ENCODE measurements around the gene KRTAP9-8.
A peak's percentile ranks its signal among the peaks of the same experiment; 100 is the strongest.
"Not testable (repeated sequence)": the region's sequence is repeated elsewhere in the genome, so short reads cannot be mapped to it uniquely, and the experiment has no call there.

Gene KRTAP9-8

GRCh38 chr17:41254861-41255260, 17.1 kb downstream of the KRTAP9-8 start:
- FAIRE-seq (no peak), DNase-seq (ENCODE audit: insufficient read length, low spot score) (no peak)

GRCh38 chr17:41255381-41256290, 17.8 kb downstream of the KRTAP9-8 start, which contains the start of gene KRTAP9-9:
Gene KRTAP9-9 (plus strand): TSS chr17:41255384.
- not testable (repeated sequence) for FAIRE-seq; DNase-seq (ENCODE audit: insufficient read length, low spot score)

- FAIRE-seq (no peak), DNase-seq (ENCODE audit: insufficient read length, low spot score) (no peak)
Measured at GRCh38 chr17:41256291-41256685, 18.5 kb downstream of the KRTAP9-8 start.

- FAIRE-seq (no peak), DNase-seq (ENCODE audit: insufficient read length, low spot score) (no peak)
Measured at GRCh38 chr17:41258406-41258805, 20.6 kb downstream of the KRTAP9-8 start.

- no peak for FAIRE-seq
- DNase-seq (ENCODE audit: insufficient read length, low spot score) = no peak
Measured at GRCh38 chr17:41263212-41263611, 25.4 kb downstream of the KRTAP9-8 start.

- no peak for DNase-seq (ENCODE audit: insufficient read length, low spot score)
- peak; percentile 48 for FAIRE-seq
Measured at GRCh38 chr17:41264599-41264998, 26.8 kb downstream of the KRTAP9-8 start.

- FAIRE-seq = no peak
- no peak for DNase-seq (ENCODE audit: insufficient read length, low spot score)
Measured at GRCh38 chr17:41265078-41265477, 27.3 kb downstream of the KRTAP9-8 start, which contains the start of gene KRTAP9-6. Gene KRTAP9-6 (plus strand): TSS chr17:41265378. CDS start chr17:41265378, 0 bp downstream.

GRCh38 chr17:41267711-41268110, 29.9 kb downstream of the KRTAP9-8 start:
- DNase-seq (ENCODE audit: insufficient read length, low spot score) = no peak
- FAIRE-seq = no peak

GRCh38 chr17:41271323-41271722, 33.5 kb downstream of the KRTAP9-8 start:
- not testable (repeated sequence) for FAIRE-seq; DNase-seq (ENCODE audit: insufficient read length, low spot score)

GRCh38 chr17:41271858-41272257, 34.1 kb downstream of the KRTAP9-8 start:
- no peak for DNase-seq (ENCODE audit: insufficient read length, low spot score)
- no peak for FAIRE-seq

GRCh38 chr17:41275648-41276190, 37.9 kb downstream of the KRTAP9-8 start, which contains the start of gene KRTAP9-7:
Gene KRTAP9-7 (plus strand): TSS chr17:41275698. CDS start chr17:41275698, 0 bp downstream.
- not testable (repeated sequence) for DNase-seq (ENCODE audit: insufficient read length, low spot score)
- peak; percentile 55 for FAIRE-seq

GRCh38 chr17:41278176-41278955, 40.6 kb downstream of the KRTAP9-8 start:
- DNase-seq (ENCODE audit: insufficient read length, low spot score) = no peak
- peak; percentile 71 for FAIRE-seq

GRCh38 chr17:41284043-41284442, 46.2 kb downstream of the KRTAP9-8 start:
- DNase-seq (ENCODE audit: insufficient read length, low spot score) (peak; percentile 57), FAIRE-seq (no peak)

GRCh38 chr17:41284546-41284945, 46.7 kb downstream of the KRTAP9-8 start:
- FAIRE-seq (peak; percentile 57), DNase-seq (ENCODE audit: insufficient read length, low spot score) (no peak)

GRCh38 chr17:41287050-41287449, 49.3 kb downstream of the KRTAP9-8 start:
- DNase-seq (ENCODE audit: insufficient read length, low spot score) (no peak), FAIRE-seq (no peak)

Data from HTR-8/SVneo (cell line).